NCI-H526 treated with DMSO at 0.1 percent for 48 hours (cell line): ENCODE results near the gene NCAM2.
"Not testable (repeated sequence)": the region's sequence is repeated elsewhere in the genome, so short reads cannot be mapped to it uniquely, and the experiment has no call there.

Experiments used
- DNase-seq: peaks from one replicate; lab custom pipeline; 2025; lab: John Stamatoyannopoulos, UW

NCAM2 gene

GRCh38 chr21:21103692-21104091, 105.5 kb downstream of the NCAM2 start:
- no peak for DNase-seq

- no peak for DNase-seq
These were observed 111.5 kb downstream of the NCAM2 start for GRCh38 chr21:21109736-21110135.

GRCh38 chr21:21111309-21111920, 113.2 kb downstream of the NCAM2 start:
- no peak for DNase-seq

GRCh38 chr21:21114461-21114860, 116.3 kb downstream of the NCAM2 start:
- DNase-seq, result no peak

GRCh38 chr21:21119091-21119490, 120.9 kb downstream of the NCAM2 start:
- no peak for DNase-seq

GRCh38 chr21:21122680-21123079, 124.5 kb downstream of the NCAM2 start:
- DNase-seq, result no peak

GRCh38 chr21:21132390-21132789, 134.2 kb downstream of the NCAM2 start:
- no peak for DNase-seq

- DNase-seq, result no peak
These were observed 139.8 kb downstream of the NCAM2 start for GRCh38 chr21:21137986-21138385.

GRCh38 chr21:21146587-21147373, 148.6 kb downstream of the NCAM2 start:
- no peak for DNase-seq

GRCh38 chr21:21147374-21147745, 149.2 kb downstream of the NCAM2 start:
- no peak for DNase-seq

- DNase-seq, result no peak
These were observed 149.8 kb downstream of the NCAM2 start for GRCh38 chr21:21148009-21148408.

GRCh38 chr21:21148514-21148913, 150.3 kb downstream of the NCAM2 start:
- no peak for DNase-seq

GRCh38 chr21:21149445-21149844, 151.2 kb downstream of the NCAM2 start:
- not testable (repeated sequence) for DNase-seq

- no peak for DNase-seq
These were observed 153.0 kb downstream of the NCAM2 start for GRCh38 chr21:21151231-21151630.

GRCh38 chr21:21156397-21156796, 158.2 kb downstream of the NCAM2 start:
- DNase-seq, result no peak

- no peak for DNase-seq
These were observed 158.7 kb downstream of the NCAM2 start for GRCh38 chr21:21156957-21157356.

- DNase-seq, result no peak
These were observed 160.2 kb downstream of the NCAM2 start for GRCh38 chr21:21158376-21158918.

- no peak for DNase-seq
These were observed 161.2 kb downstream of the NCAM2 start for GRCh38 chr21:21159253-21159899.

GRCh38 chr21:21162786-21163185, 164.6 kb downstream of the NCAM2 start:
- no peak for DNase-seq

- DNase-seq, result peak; percentile 16
These were observed 165.7 kb downstream of the NCAM2 start for GRCh38 chr21:21163904-21164303.

GRCh38 chr21:21165063-21165645, 166.9 kb downstream of the NCAM2 start:
- no peak for DNase-seq

- no peak for DNase-seq
These were observed 176.5 kb downstream of the NCAM2 start for GRCh38 chr21:21174676-21175075.
